IMR-90 (cell line): ENCODE measurements around the gene CFDP1. TPM values are rescaled to one million over a fixed set of nuclear protein-coding genes. Genes with fewer than 3 reads are reported as not detected.

ENCODE experiments used
- ATAC-seq: fragments of 200-7000 bp; cut with Tn5 transposase; 2 replicates; pipeline ENCODE4 v1.9.1; 2020; ENCODE audit warnings: low read depth, mild to moderate bottlenecking, moderate library complexity
- BruUV-seq: library from RNA; stranded (reverse); fragments of 400-500 nt; replicated peaks from 2 replicates; lab custom pipeline; 2021; lab: Mats Ljungman, UMichigan
- CTCF ChIA-PET: fragments of 300-600 bp; formaldehyde crosslinking; extraction: SDS; loops from one replicate; lab custom pipeline; 2021; ENCODE audit warnings: antibody characterized with exemption; lab: Yijun Ruan, JAX
- POLR2A ChIA-PET: fragments of 300-600 bp; sonication (Branson Sonifier 250); formaldehyde crosslinking; loops from one replicate; lab custom pipeline; 2022; ENCODE audit warnings: antibody characterized with exemption; ENCODE audit not compliant: unreplicated experiment; lab: Charles Lee
- DNase-seq: peaks from one replicate; pipeline ENCODE4 v3.0.0; 2013
- H2AFZ ChIP-seq: replicated peaks from 2 replicates; pipeline ENCODE3; 2013; ENCODE audit warnings: low read length, mild to moderate bottlenecking; ENCODE audit not compliant: poor library complexity
- H2AK5ac ChIP-seq: 2 replicates; pipeline ENCODE4 v1.6.1; 2013; ENCODE audit warnings: low read depth, low read length, inconsistent platforms
- H2AK9ac ChIP-seq: replicated peaks from 2 replicates; pipeline ENCODE3; 2013; ENCODE audit warnings: mild to moderate bottlenecking, low read depth, low read length, moderate library complexity; ENCODE audit not compliant: poor library complexity
- H2BK120ac ChIP-seq: 2 replicates; pipeline ENCODE4 v1.6.1; 2013; ENCODE audit warnings: low read depth, low read length, inconsistent platforms
- H2BK15ac ChIP-seq: 3 replicates; pipeline ENCODE4 v1.6.1; 2013; ENCODE audit warnings: low read depth, low read length, inconsistent platforms
- H2BK20ac ChIP-seq: 2 replicates; pipeline ENCODE4 v1.6.1; 2013; ENCODE audit warnings: low read depth, mild to moderate bottlenecking, inconsistent platforms, low read length, moderate library complexity
- H2BK5ac ChIP-seq: 2 replicates; pipeline ENCODE4 v1.6.1; 2013; ENCODE audit warnings: mild to moderate bottlenecking, low read depth, low read length, inconsistent platforms; ENCODE audit not compliant: poor library complexity, severe bottlenecking
- H3K14ac ChIP-seq: replicated peaks from 2 replicates; pipeline ENCODE4 v1.6.1; 2013; ENCODE audit warnings: low read depth, low read length, inconsistent platforms
- H3K18ac ChIP-seq: 2 replicates; pipeline ENCODE4 v1.6.1; 2013; ENCODE audit warnings: low read depth, low read length, control low read depth
- H3K23ac ChIP-seq: 2 replicates; pipeline ENCODE4 v1.6.1; 2013; ENCODE audit warnings: low read depth, low read length, inconsistent platforms
- H3K27ac ChIP-seq: 2 replicates; pipeline ENCODE4 v1.5.1; 2013; ENCODE audit warnings: mild to moderate bottlenecking, control low read depth, low read length; ENCODE audit not compliant: insufficient read depth
- H3K27me3 ChIP-seq: 2 replicates; pipeline ENCODE4 v1.6.1; 2013; ENCODE audit warnings: low read length; ENCODE audit not compliant: control insufficient read depth, insufficient read depth
- H3K36me3 ChIP-seq: 2 replicates; pipeline ENCODE4 v1.6.1; 2013; ENCODE audit warnings: low read length, mixed read lengths; ENCODE audit not compliant: control insufficient read depth, insufficient read depth
- H3K4ac ChIP-seq: 2 replicates; pipeline ENCODE4 v1.6.1; 2013; ENCODE audit warnings: low read depth, low read length, inconsistent platforms
- H3K4me1 ChIP-seq: 2 replicates; pipeline ENCODE4 v1.6.1; 2013; ENCODE audit warnings: low read length, mixed read lengths; ENCODE audit not compliant: control insufficient read depth, insufficient read depth
- H3K4me2 ChIP-seq: 2 replicates; pipeline ENCODE4 v1.6.1; 2013; ENCODE audit warnings: low read depth, mild to moderate bottlenecking, control low read depth, low read length, moderate library complexity
- H3K4me3 ChIP-seq: 2 replicates; pipeline ENCODE4 v1.5.1; 2013; ENCODE audit warnings: low read depth, mild to moderate bottlenecking, control low read depth, low read length, moderate library complexity; ENCODE audit not compliant: insufficient read depth
- H3K56ac ChIP-seq: 2 replicates; pipeline ENCODE4 v1.6.1; 2013; ENCODE audit warnings: low read length, inconsistent platforms; ENCODE audit not compliant: insufficient read depth; ENCODE audit errors: extremely low read depth
- H3K79me1 ChIP-seq, 2 experiments: 2 replicates each; pipeline ENCODE4 v1.6.1; 2013; ENCODE audit warnings: low read length in 2 of 2, inconsistent platforms in 1 of 2, low read depth in 1 of 2
- H3K9ac ChIP-seq: 2 replicates; pipeline ENCODE4 v1.6.1; 2013; ENCODE audit warnings: low read depth, low read length, control low read depth
- H3K9me1 ChIP-seq: 2 replicates; pipeline ENCODE4 v1.6.1; 2013; ENCODE audit warnings: low read length, inconsistent platforms; ENCODE audit not compliant: insufficient read depth
- H3K9me3 ChIP-seq: 2 replicates; pipeline ENCODE4 v1.6.1; 2013; ENCODE audit warnings: low read length; ENCODE audit not compliant: control insufficient read depth, insufficient read depth
- H4K20me1 ChIP-seq: 2 replicates; pipeline ENCODE4 v1.6.1; 2013; ENCODE audit warnings: low read length, inconsistent platforms; ENCODE audit not compliant: insufficient read depth
- H4K5ac ChIP-seq: 2 replicates; pipeline ENCODE4 v1.6.1; 2013; ENCODE audit warnings: mild to moderate bottlenecking, low read depth, low read length, control low read depth
- H4K8ac ChIP-seq, 2 experiments: 2 replicates each; pipeline ENCODE4 v1.6.1; 2013; ENCODE audit warnings: low read depth in 2 of 2, low read length in 2 of 2, control low read depth in 1 of 2, inconsistent platforms in 1 of 2
- H4K91ac ChIP-seq: 2 replicates; pipeline ENCODE4 v1.6.1; 2013; ENCODE audit warnings: low read depth, low read length, inconsistent platforms; ENCODE audit not compliant: insufficient read depth
- BHLHE40 ChIP-seq: fragments of 150-350 bp; IDR thresholded peaks from 2 replicates; pipeline ENCODE4 v1.6.1; 2016; ENCODE audit warnings: mild to moderate bottlenecking, low read depth, low read length
- CEBPB ChIP-seq: IDR thresholded peaks from 2 replicates; pipeline ENCODE4 v1.6.1; 2012; ENCODE audit warnings: low read depth, low read length, improper control_type of control experiment
- CHD1 ChIP-seq: IDR thresholded peaks from 2 replicates; pipeline ENCODE4 v1.6.1; 2012; ENCODE audit warnings: low read depth, low read length, improper control_type of control experiment
- CTCF ChIP-seq: conservative IDR thresholded peaks from 2 replicates; pipeline ENCODE4 v1.5.1; 2012; ENCODE audit warnings: mild to moderate bottlenecking, low read depth, low read length, improper control_type of control experiment
- FOS ChIP-seq: fragments of 150-350 bp; IDR thresholded peaks from 2 replicates; pipeline ENCODE4 v1.6.1; 2016; ENCODE audit warnings: low read depth, low read length
- MAZ ChIP-seq: IDR thresholded peaks from 2 replicates; pipeline ENCODE4 v1.6.1; 2012; ENCODE audit warnings: low read depth, mild to moderate bottlenecking, low read length, improper control_type of control experiment, moderate library complexity, borderline replicate concordance
- MXI1 ChIP-seq: IDR thresholded peaks from 2 replicates; pipeline ENCODE4 v1.6.1; 2012; ENCODE audit warnings: low read depth, mild to moderate bottlenecking, low read length, moderate library complexity, borderline replicate concordance
- NFE2L2 ChIP-seq: fragments of 150-350 bp; IDR thresholded peaks from 2 replicates; pipeline ENCODE4 v1.6.1; 2016; ENCODE audit warnings: low read depth, mild to moderate bottlenecking, low read length
- POLR2A ChIP-seq: IDR thresholded peaks from 2 replicates; pipeline ENCODE4 v1.6.1; 2012; ENCODE audit warnings: mild to moderate bottlenecking, low read depth, low read length
- RAD21 ChIP-seq: IDR thresholded peaks from 2 replicates; pipeline ENCODE4 v1.6.1; 2012; ENCODE audit warnings: low read length, improper control_type of control experiment
- RCOR1 ChIP-seq: IDR thresholded peaks from 2 replicates; pipeline ENCODE4 v1.6.1; 2012; ENCODE audit warnings: mild to moderate bottlenecking, low read length, improper control_type of control experiment; ENCODE audit not compliant: insufficient replicate concordance
- RFX5 ChIP-seq: IDR thresholded peaks from 2 replicates; pipeline ENCODE4 v1.8.0; 2012; ENCODE audit warnings: low read depth, mild to moderate bottlenecking, low read length, moderate library complexity
- SMC3 ChIP-seq: fragments of 150-350 bp; IDR thresholded peaks from 2 replicates; pipeline ENCODE4 v1.6.1; 2016; ENCODE audit warnings: low read depth, mild to moderate bottlenecking, antibody characterized with exemption, low read length, moderate library complexity
- USF2 ChIP-seq: fragments of 150-350 bp; IDR thresholded peaks from 2 replicates; pipeline ENCODE4 v1.6.1; 2017; ENCODE audit warnings: mild to moderate bottlenecking, antibody characterized with exemption, low read length, low read depth
- dilution Hi-C: fragments of 300-500 bp; cut with HindIII; formaldehyde crosslinking; loops from one replicate; pipeline ENCODE4 v1.14.3; 2018; ENCODE audit warnings: low sequenced_read_pairs; ENCODE audit not compliant: unreplicated experiment
- in situ Hi-C: fragments of 300-500 bp; cut with MboI; formaldehyde crosslinking; loops from 3 replicates; pipeline ENCODE4 v1.14.3; 2019; ENCODE audit warnings: low sequenced_read_pairs, inconsistent platforms, mixed read lengths
- intact Hi-C: fragments of 100-400 bp; cut with micrococcal nuclease; formaldehyde crosslinking; loops from 2 replicates; pipeline ENCODE4 v1.10.0; 2022
- polyA plus RNA-seq, 3 experiments: library from polyadenylated mRNA; depleted of rRNA; stranded (reverse); fragments of >200 nt; gene quantifications; 2 replicates each; pipeline ENCODE4 v1.2.3, GENCODE V29; 2012; ENCODE audit warnings: low replicate concordance in 1 of 3
- total RNA-seq: library from RNA; depleted of rRNA; stranded (reverse); fragments of >200 nt; gene quantifications from 2 replicates; pipeline ENCODE4 v1.2.3, GENCODE V29; 2012
- TF ChIP-seq, protein P1 (sequence below): fragments of 150-350 bp; IDR thresholded peaks from 2 replicates; pipeline ENCODE4 v1.6.1; 2016; ENCODE audit warnings: low read depth, mild to moderate bottlenecking, low read length, moderate library complexity, borderline replicate concordance

Gene CFDP1
- total and polyA plus RNA-seq, 2 of the 4 experiments (the other 2 are of a cell fraction), result 15.6 to 38.7 TPM

DNA sequence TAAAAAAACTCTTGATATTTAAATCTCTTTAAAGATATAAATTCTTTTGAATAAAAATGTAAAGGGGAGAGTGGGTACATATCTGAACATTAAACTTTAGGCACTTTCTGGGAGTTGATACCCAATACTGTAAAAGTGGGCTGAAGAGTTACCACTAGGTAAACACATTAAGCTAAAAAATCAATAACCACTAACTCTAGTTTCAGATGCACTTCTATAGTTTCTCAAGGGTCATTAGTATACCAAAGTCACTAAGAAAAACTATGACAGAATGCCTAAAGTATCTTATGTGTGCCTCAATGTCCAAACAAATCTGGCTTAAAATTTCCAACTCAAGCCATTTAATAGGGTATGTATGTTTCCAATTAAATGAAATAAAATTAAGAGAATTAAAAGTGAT lies 13.1 kb upstream of the CFDP1 start:
- Histone ChIP-seq H3K4me1 (no peaks in the 10 kb centered on the region), H3K56ac (no peak overlapping the region), H4K91ac (no peak overlapping the region), H3K9me3 (no peaks in the 10 kb centered on the region), H3K27ac (no peak overlapping the region), H3K27me3 (no peaks in the 10 kb centered on the region), H3K4me3 (no peak overlapping the region), H3K4ac (no peak overlapping the region), H2BK20ac (no peak overlapping the region), H3K9me1 (no peaks in the 10 kb centered on the region; the same call in 1 of the 2 replicates), H2BK120ac (no peak overlapping the region), H3K9ac (no peak overlapping the region), H3K79me1 (peaks cover 13 to 18% of the 10 kb centered on the region in 2 experiments), H4K5ac (no peak overlapping the region), H2AK9ac (no peak overlapping the region), H2AK5ac (no peak overlapping the region), H4K8ac (no peak overlapping the region), H2BK5ac (no peak overlapping the region), H3K4me2 (no peak overlapping the region), H3K23ac (no peak overlapping the region), H3K18ac (no peak overlapping the region), H4K20me1 (no peaks in the 10 kb centered on the region), H3K14ac (no peak overlapping the region), H2BK15ac (no peak overlapping the region), H3K36me3 (peaks cover 16% of the 10 kb centered on the region), H2AFZ (no peak overlapping the region)
- no peak for DNase-seq
- in situ Hi-C loops, result no loop called here
- ChIA-PET CTCF (interaction anchor here (0.7 kb wide), 2 partner anchors 13 to 755 kb away, joined by 3 read pairs; no protein-coding TSS in a partner anchor), POLR2A (no interaction called here)
- no peak for ATAC-seq
- intact Hi-C loops, result no loop called here
- no TSS peak for BruUV-seq
- dilution Hi-C loops, result no loop called here
- TF ChIP-seq USF2 (no peak), BHLHE40 (no peak), MAZ (no peak), RAD21 (no peak), POLR2A (no peak), CTCF (no peak), CHD1 (no peak), FOS (no peak), RFX5 (no peak), CEBPB (no peak), SMC3 (no peak), NFE2L2 (no peak), MXI1 (no peak), RCOR1 (no peak)
- TF ChIP-seq, protein P1, sequence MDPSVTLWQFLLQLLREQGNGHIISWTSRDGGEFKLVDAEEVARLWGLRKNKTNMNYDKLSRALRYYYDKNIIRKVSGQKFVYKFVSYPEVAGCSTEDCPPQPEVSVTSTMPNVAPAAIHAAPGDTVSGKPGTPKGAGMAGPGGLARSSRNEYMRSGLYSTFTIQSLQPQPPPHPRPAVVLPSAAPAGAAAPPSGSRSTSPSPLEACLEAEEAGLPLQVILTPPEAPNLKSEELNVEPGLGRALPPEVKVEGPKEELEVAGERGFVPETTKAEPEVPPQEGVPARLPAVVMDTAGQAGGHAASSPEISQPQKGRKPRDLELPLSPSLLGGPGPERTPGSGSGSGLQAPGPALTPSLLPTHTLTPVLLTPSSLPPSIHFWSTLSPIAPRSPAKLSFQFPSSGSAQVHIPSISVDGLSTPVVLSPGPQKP, result no peak
